GM12878 (cell line): ENCODE measurements around the gene KLHL35. TPM values are rescaled to one million over a fixed set of nuclear protein-coding genes. Genes with fewer than 3 reads are reported as not detected.

ENCODE experiments used
- ATAC-seq: fragments of 200-7000 bp; cut with Tn5 transposase; 3 replicates; pipeline ENCODE4 v1.9.1; 2020; ENCODE audit warnings: mild to moderate bottlenecking, moderate library complexity
- BruUV-seq: library from RNA; stranded (reverse); fragments of 400-500 nt; replicated peaks from 2 replicates; lab custom pipeline; 2021; lab: Mats Ljungman, UMichigan
- CTCF ChIA-PET: fragments of 300-600 bp; sonication (Branson Sonifier 250); formaldehyde crosslinking; extraction: SDS; loops from one replicate; lab custom pipeline; 2021; ENCODE audit warnings: inconsistent platforms; lab: Yijun Ruan, JAX
- POLR2A ChIA-PET: fragments of 350-600 bp; formaldehyde crosslinking; extraction: SDS; loops from one replicate; lab custom pipeline; 2021; ENCODE audit warnings: inconsistent platforms; lab: Charles Lee
- RAD21 ChIA-PET: fragments of 300-600 bp; sonication (Branson Sonifier 250); formaldehyde crosslinking; loops from one replicate; lab custom pipeline; 2023; ENCODE audit warnings: antibody characterized with exemption; ENCODE audit not compliant: unreplicated experiment; lab: Charles Lee
- SMC1A ChIA-PET: fragments of 300-600 bp; sonication (Branson Sonifier 250); formaldehyde crosslinking; loops from one replicate; lab custom pipeline; 2023; ENCODE audit not compliant: unreplicated experiment, uncharacterized antibody; lab: Charles Lee
- DNase-seq: peaks from one replicate; pipeline ENCODE4 v3.0.0-alpha.2; 2011; ENCODE audit warnings: low read depth, low spot score
- FAIRE-seq: peaks from 3 replicates; lab custom pipeline; 2011; peaks lifted over from hg19 to GRCh38; lab: Jason Lieb, UNC
- H2AFZ ChIP-seq: 2 replicates; pipeline ENCODE4 v1.6.0; 2011; ENCODE audit warnings: low read depth, low read length, control low read depth; ENCODE audit not compliant: control insufficient read depth
- H3K27ac ChIP-seq: 2 replicates; pipeline ENCODE4 v1.5.1; 2011; ENCODE audit warnings: control low read depth; ENCODE audit not compliant: control insufficient read depth, insufficient read depth
- H3K27me3 ChIP-seq, 2 experiments: replicated peaks in 1 of 2; 2 replicates each; pipeline versions ENCODE4 v1.6.0 to v1.6.1; 2011; ENCODE audit warnings: low read length in 1 of 2; ENCODE audit not compliant: control insufficient read depth in 2 of 2, insufficient read depth in 2 of 2
- H3K36me3 ChIP-seq, 2 experiments: 2 replicates each; pipeline ENCODE4 v1.5.1; 2011; ENCODE audit warnings: low read length in 1 of 2; ENCODE audit not compliant: control insufficient read depth in 2 of 2, insufficient read depth in 2 of 2
- H3K4me1 ChIP-seq: 2 replicates; pipeline ENCODE4 v1.6.1; 2011; ENCODE audit warnings: mild to moderate bottlenecking, low read length, moderate library complexity, mixed read lengths; ENCODE audit not compliant: control insufficient read depth, insufficient read depth
- H3K4me2 ChIP-seq: 2 replicates; pipeline ENCODE4 v1.6.0; 2011; ENCODE audit warnings: control low read depth; ENCODE audit not compliant: control insufficient read depth, insufficient read depth
- H3K4me3 ChIP-seq: fragments of 200-600 bp; sonication (generic); 2 replicates; pipeline ENCODE4 v1.5.1; 2016
- H3K79me2 ChIP-seq: 2 replicates; pipeline ENCODE4 v1.6.0; 2011; ENCODE audit warnings: low read length; ENCODE audit not compliant: control insufficient read depth, insufficient read depth
- H3K9ac ChIP-seq: 2 replicates; pipeline ENCODE4 v1.8.0; 2011; ENCODE audit warnings: low read length, control low read depth, mixed read lengths; ENCODE audit not compliant: control insufficient read depth, insufficient read depth
- H3K9me3 ChIP-seq: replicated peaks from 3 replicates; pipeline ENCODE4 v1.5.1; 2011; ENCODE audit warnings: mild to moderate bottlenecking, low read length; ENCODE audit not compliant: control insufficient read depth, insufficient read depth
- H4K20me1 ChIP-seq: 2 replicates; pipeline ENCODE4 v1.6.0; 2011; ENCODE audit not compliant: control insufficient read depth, insufficient read depth
- BACH1 ChIP-seq: fragments of 450-650 bp; IDR thresholded peaks from 2 replicates; pipeline ENCODE4 v1.6.1; 2017; ENCODE audit warnings: mild to moderate bottlenecking, borderline replicate concordance
- CBFB ChIP-seq: IDR thresholded peaks from 2 replicates; pipeline ENCODE4 v1.6.1; 2016; ENCODE audit warnings: antibody characterized with exemption, low read depth
- GABPA ChIP-seq: IDR thresholded peaks from 2 replicates; pipeline ENCODE4 v1.6.1; 2014; ENCODE audit warnings: antibody characterized with exemption, low read depth, mild to moderate bottlenecking, inconsistent platforms
- KDM1A ChIP-seq: fragments of 200-600 bp; sonication (generic); IDR thresholded peaks from 2 replicates; pipeline ENCODE4 v1.6.1; 2016; ENCODE audit warnings: borderline replicate concordance
- MTA3 ChIP-seq: IDR thresholded peaks from 2 replicates; pipeline ENCODE4 v1.6.1; 2012; ENCODE audit warnings: low read length, inconsistent platforms, borderline replicate concordance
- MYB ChIP-seq: fragments of 150-350 bp; IDR thresholded peaks from 2 replicates; pipeline ENCODE4 v1.6.1; 2014; ENCODE audit warnings: mild to moderate bottlenecking, low read depth, low read length, borderline replicate concordance
- MYC ChIP-seq: IDR thresholded peaks from 2 replicates; pipeline ENCODE4 v1.6.1; 2011; ENCODE audit warnings: mild to moderate bottlenecking, low read length, moderate library complexity, inconsistent platforms; ENCODE audit not compliant: insufficient read depth, insufficient replicate concordance, insufficient read length, severe bottlenecking
- NR2C1 ChIP-seq: fragments of 450-650 bp; IDR thresholded peaks from 2 replicates; pipeline ENCODE4 v1.6.1; 2017; ENCODE audit warnings: antibody characterized with exemption, mild to moderate bottlenecking, moderate library complexity
- RCOR1 ChIP-seq: conservative IDR thresholded peaks from 2 replicates; pipeline ENCODE4 v1.6.1; 2012; ENCODE audit warnings: low read depth, low read length, improper control_type of control experiment
- SUZ12 ChIP-seq: fragments of 200-600 bp; sonication (generic); IDR thresholded peaks from one replicate; pipeline ENCODE4 v1.6.1; 2018; ENCODE audit warnings: antibody characterized with exemption, mild to moderate bottlenecking; ENCODE audit not compliant: unreplicated experiment
- TCF7 ChIP-seq: IDR thresholded peaks from 2 replicates; pipeline ENCODE4 v1.6.1; 2014; ENCODE audit warnings: antibody characterized with exemption, borderline replicate concordance
- ZNF384 ChIP-seq: IDR thresholded peaks from 2 replicates; pipeline ENCODE4 v1.6.1; 2012; ENCODE audit warnings: low read depth, mild to moderate bottlenecking, low read length, improper control_type of control experiment, borderline replicate concordance
- WGBS: methylation state at CpG from one replicate; pipeline ENCODE4 v1.1.6; 2016; ENCODE audit warnings: low lambda C conversion rate; ENCODE audit not compliant: insufficient replicate concordance, insufficient coverage; ENCODE audit errors: missing lambda C conversion rate; 5-methylcytosine and 5-hydroxymethylcytosine counted together
- in situ Hi-C: fragments of 300-500 bp; cut with MboI; formaldehyde crosslinking; loops from 9 replicates; pipeline ENCODE4 v1.14.3; 2018; ENCODE audit warnings: mixed read lengths
- intact Hi-C: fragments of 100-400 bp; cut with micrococcal nuclease; formaldehyde crosslinking; loops from one replicate; pipeline ENCODE4 v1.14.2; 2022; ENCODE audit not compliant: unreplicated experiment
- polyA plus RNA-seq, 11 experiments: library from polyadenylated mRNA; depleted of rRNA in 4 of 11; unstranded in 6 of 11; stranded (reverse) in 5 of 11; fragments of >200 nt; fragmentation: Nextera tagmentation in 4 of 11; fragmentation: Illumina TruSeq in 1 of 11; extraction: Ambion mirVana in 4 of 11; extraction: Trizol in 1 of 11; gene quantifications; 1 replicate in 1 of 11; 2 replicates in 10 of 11; pipeline versions ENCODE4 v1.2.1 to v1.2.3, GENCODE V29; 2011 to 2016; ENCODE audit warnings: inconsistent platforms in 2 of 11, missing spikeins in 2 of 11, low read depth in 1 of 11
- total RNA-seq, 4 experiments: library from RNA; depleted of rRNA in 3 of 4; stranded (reverse); fragments of >200 nt in 3 of 4; fragmentation: Illumina TruSeq in 1 of 4; extraction: Trizol in 1 of 4; gene quantifications; 2 replicates each; pipeline versions ENCODE4 v1.2.1 to v1.2.3, GENCODE V29; 2013 to 2021
- TF ChIP-seq, protein P1 (sequence below): fragments of 450-650 bp; IDR thresholded peaks from 2 replicates; pipeline ENCODE4 v1.6.1; 2018; ENCODE audit warnings: borderline replicate concordance, mild to moderate bottlenecking; ENCODE audit not compliant: partially characterized antibody
- TF ChIP-seq, protein P2 (sequence below): fragments of 450-650 bp; IDR thresholded peaks from 2 replicates; pipeline ENCODE4 v1.6.1; 2018; ENCODE audit warnings: mild to moderate bottlenecking, low read depth, moderate library complexity; ENCODE audit not compliant: partially characterized antibody
- TF ChIP-seq, protein P3 (sequence below): IDR thresholded peaks from 2 replicates; pipeline ENCODE4 v1.6.1; 2012; ENCODE audit warnings: low read depth, low read length, improper control_type of control experiment

The KLHL35 gene
- total and polyA plus RNA-seq, 10 of the 15 experiments (the other 5 are each of a cell fraction or from before 2014, with no cell fraction given) = 0.04 to 0.34 (median 0.13) TPM; not detected in 1

DNA sequence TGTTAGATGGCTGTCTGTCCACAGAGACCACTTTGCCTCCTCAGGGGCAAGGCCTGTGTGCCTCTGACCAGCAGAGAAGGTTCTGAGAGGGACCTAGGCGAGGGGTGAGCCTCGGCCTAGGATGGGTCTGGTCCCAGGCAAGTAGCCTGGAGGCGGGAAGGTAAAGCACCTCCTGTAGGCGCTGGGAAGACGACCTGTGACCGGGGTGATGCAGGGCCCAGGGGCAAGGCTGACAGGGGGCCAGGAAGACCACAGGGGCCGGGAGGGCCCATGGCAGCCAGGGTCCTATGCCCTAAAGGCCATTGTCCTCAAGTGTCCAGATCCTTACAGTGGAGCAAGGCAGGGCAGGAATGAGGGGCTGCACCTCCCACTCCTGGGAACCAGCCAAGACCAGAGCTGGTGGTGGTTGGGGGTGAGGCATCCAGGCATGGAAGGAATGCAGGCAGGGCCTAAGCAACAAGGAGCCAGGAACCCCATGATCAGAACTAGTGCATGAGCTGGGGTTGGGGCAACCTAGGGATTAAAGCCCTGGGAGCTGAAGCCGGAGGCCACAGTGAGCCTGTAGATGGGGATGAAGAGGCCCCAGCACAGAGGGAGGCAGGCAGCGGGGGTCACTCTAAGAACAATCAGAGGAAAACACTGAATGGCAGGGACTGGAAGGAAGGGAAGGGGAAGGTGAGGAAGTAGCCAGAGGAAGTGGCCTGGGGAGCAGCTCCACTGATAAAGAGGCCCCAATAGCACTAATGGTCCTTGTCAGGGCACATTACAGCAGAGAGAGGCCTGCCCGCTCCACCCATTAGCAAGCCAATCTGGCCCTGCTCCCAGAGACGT is 32.9 kb upstream of the KLHL35 start:
- POLR2A ChIA-PET = no interaction called here
- Histone ChIP-seq H3K9me3 (no peaks in the 10 kb centered on the region), H3K4me3 (no peak overlapping the region), H3K27me3 (no peaks in the 10 kb centered on the region), H3K4me2 (no peak overlapping the region), H3K36me3 (no peaks in the 10 kb centered on the region), H3K4me1 (no peaks in the 10 kb centered on the region), H3K27ac (no peak overlapping the region), H4K20me1 (no peaks in the 10 kb centered on the region), H2AFZ (no peak overlapping the region), H3K9ac (no peak overlapping the region), H3K79me2 (no peaks in the 10 kb centered on the region)
- WGBS = 52% methylated on average over 11 of the region's 11 CpGs
- intact Hi-C loops (no loop called here), in situ Hi-C loops (no loop called here)
- DNase-seq = no peak
- TF ChIP-seq, protein P1, sequence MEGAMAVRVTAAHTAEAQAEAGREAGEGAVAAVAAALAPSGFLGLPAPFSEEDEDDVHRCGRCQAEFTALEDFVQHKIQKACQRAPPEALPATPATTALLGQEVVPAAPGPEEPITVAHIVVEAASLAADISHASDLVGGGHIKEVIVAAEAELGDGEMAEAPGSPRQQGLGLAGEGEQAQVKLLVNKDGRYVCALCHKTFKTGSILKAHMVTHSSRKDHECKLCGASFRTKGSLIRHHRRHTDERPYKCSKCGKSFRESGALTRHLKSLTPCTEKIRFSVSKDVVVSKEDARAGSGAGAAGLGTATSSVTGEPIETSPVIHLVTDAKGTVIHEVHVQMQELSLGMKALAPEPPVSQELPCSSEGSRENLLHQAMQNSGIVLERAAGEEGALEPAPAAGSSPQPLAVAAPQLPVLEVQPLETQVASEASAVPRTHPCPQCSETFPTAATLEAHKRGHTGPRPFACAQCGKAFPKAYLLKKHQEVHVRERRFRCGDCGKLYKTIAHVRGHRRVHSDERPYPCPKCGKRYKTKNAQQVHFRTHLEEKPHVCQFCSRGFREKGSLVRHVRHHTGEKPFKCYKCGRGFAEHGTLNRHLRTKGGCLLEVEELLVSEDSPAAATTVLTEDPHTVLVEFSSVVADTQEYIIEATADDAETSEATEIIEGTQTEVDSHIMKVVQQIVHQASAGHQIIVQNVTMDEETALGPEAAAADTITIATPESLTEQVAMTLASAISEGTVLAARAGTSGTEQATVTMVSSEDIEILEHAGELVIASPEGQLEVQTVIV = no peak
- TF ChIP-seq RCOR1 = no peak
- no peak for TF ChIP-seq NR2C1
- TF ChIP-seq SUZ12 = no peak
- TF ChIP-seq, protein P2, sequence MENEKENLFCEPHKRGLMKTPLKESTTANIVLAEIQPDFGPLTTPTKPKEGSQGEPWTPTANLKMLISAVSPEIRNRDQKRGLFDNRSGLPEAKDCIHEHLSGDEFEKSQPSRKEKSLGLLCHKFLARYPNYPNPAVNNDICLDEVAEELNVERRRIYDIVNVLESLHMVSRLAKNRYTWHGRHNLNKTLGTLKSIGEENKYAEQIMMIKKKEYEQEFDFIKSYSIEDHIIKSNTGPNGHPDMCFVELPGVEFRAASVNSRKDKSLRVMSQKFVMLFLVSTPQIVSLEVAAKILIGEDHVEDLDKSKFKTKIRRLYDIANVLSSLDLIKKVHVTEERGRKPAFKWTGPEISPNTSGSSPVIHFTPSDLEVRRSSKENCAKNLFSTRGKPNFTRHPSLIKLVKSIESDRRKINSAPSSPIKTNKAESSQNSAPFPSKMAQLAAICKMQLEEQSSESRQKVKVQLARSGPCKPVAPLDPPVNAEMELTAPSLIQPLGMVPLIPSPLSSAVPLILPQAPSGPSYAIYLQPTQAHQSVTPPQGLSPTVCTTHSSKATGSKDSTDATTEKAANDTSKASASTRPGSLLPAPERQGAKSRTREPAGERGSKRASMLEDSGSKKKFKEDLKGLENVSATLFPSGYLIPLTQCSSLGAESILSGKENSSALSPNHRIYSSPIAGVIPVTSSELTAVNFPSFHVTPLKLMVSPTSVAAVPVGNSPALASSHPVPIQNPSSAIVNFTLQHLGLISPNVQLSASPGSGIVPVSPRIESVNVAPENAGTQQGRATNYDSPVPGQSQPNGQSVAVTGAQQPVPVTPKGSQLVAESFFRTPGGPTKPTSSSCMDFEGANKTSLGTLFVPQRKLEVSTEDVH = no peak
- TF ChIP-seq KDM1A = no peak
- TF ChIP-seq MTA3 = no peak
- TF ChIP-seq MYB = no peak
- no peak for TF ChIP-seq CBFB
- no peak for TF ChIP-seq BACH1
- no peak for TF ChIP-seq GABPA
- no peak for TF ChIP-seq TCF7
- TF ChIP-seq MYC = no peak
- TF ChIP-seq, protein P3, sequence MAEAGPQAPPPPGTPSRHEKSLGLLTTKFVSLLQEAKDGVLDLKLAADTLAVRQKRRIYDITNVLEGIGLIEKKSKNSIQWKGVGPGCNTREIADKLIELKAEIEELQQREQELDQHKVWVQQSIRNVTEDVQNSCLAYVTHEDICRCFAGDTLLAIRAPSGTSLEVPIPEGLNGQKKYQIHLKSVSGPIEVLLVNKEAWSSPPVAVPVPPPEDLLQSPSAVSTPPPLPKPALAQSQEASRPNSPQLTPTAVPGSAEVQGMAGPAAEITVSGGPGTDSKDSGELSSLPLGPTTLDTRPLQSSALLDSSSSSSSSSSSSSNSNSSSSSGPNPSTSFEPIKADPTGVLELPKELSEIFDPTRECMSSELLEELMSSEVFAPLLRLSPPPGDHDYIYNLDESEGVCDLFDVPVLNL = no peak
- TF ChIP-seq ZNF384 = no peak
- ATAC-seq = no peak
- CTCF ChIA-PET = interaction anchor here (0.9 to 1.2 kb wide), 2 partner anchors 20 to 58 kb away, joined by 3 to 4 read pairs; no protein-coding TSS in a partner anchor
- RAD21 ChIA-PET = no interaction called here
- no peak for FAIRE-seq
- no TSS peak for BruUV-seq
- SMC1A ChIA-PET = interaction anchor here (1.1 kb wide), 1 partner anchor 37 kb away, joined by 3 read pairs; no protein-coding TSS in a partner anchor
